ENCODE results near the gene RIPPLY1. TPM values are rescaled to one million over a fixed set of nuclear protein-coding genes. Genes with fewer than 3 reads are reported as not detected.
A peak's percentile ranks its signal among the peaks of the same experiment; 100 is the strongest.

RIPPLY1 gene
- total RNA-seq, 1 experiment from 2014 or later, result not detected

- intact Hi-C loops (cut with micrococcal nuclease; ENCODE audit: unreplicated experiment), result loop anchor here (10.0 kb wide), 1 partner anchor 175 kb away; no protein-coding TSS in a partner anchor
- ChIA-PET POLR2A (no interaction called here), CTCF (interaction anchor here (1.0 to 1.6 kb wide), 2 partner anchors 20 to 60 kb away, joined by 4 read pairs; partner anchors contain the start of gene CLDN2)
- H3K36me3 ChIP-seq (ENCODE audit: control insufficient read depth, insufficient read depth, low read length), result no peaks in the 10 kb centered on the region
- BruUV-seq (replicated peaks), result no TSS peak
- H3K4me3 Mint-ChIP-seq (ENCODE audit: unreplicated experiment), result no peak overlapping the region
- no peaks in the 10 kb centered on the region for H3K36me3 Mint-ChIP-seq (ENCODE audit: insufficient read depth, unreplicated experiment)
- H3K9me3 ChIP-seq, result no peaks in the 10 kb centered on the region
- H3K27ac Mint-ChIP-seq (ENCODE audit: unreplicated experiment), result no peak overlapping the region
- no peak overlapping the region for H3K4me3 ChIP-seq (ENCODE audit: low read depth, low read length)
- H3K4me1 Mint-ChIP-seq (ENCODE audit: low read depth, unreplicated experiment), result peaks cover 14% of the 10 kb centered on the region
- H3K27me3 ChIP-seq (replicated peaks; ENCODE audit: control insufficient read depth, insufficient read depth, low read length), result no peaks in the 10 kb centered on the region
- H3K4me1 ChIP-seq, result peaks cover 40% of the 10 kb centered on the region
- no peaks in the 10 kb centered on the region for H3K27me3 Mint-ChIP-seq (ENCODE audit: insufficient read depth, unreplicated experiment)
- DNase-seq, result no peak
- TF ChIP-seq, protein P1, sequence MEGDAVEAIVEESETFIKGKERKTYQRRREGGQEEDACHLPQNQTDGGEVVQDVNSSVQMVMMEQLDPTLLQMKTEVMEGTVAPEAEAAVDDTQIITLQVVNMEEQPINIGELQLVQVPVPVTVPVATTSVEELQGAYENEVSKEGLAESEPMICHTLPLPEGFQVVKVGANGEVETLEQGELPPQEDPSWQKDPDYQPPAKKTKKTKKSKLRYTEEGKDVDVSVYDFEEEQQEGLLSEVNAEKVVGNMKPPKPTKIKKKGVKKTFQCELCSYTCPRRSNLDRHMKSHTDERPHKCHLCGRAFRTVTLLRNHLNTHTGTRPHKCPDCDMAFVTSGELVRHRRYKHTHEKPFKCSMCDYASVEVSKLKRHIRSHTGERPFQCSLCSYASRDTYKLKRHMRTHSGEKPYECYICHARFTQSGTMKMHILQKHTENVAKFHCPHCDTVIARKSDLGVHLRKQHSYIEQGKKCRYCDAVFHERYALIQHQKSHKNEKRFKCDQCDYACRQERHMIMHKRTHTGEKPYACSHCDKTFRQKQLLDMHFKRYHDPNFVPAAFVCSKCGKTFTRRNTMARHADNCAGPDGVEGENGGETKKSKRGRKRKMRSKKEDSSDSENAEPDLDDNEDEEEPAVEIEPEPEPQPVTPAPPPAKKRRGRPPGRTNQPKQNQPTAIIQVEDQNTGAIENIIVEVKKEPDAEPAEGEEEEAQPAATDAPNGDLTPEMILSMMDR (IDR thresholded peaks at IDR 0.05; ENCODE audit: insufficient read depth in 1 of 2, low read depth in 1 of 2, low read length in 1 of 2, severe bottlenecking in 1 of 2, unreplicated experiment in 1 of 2), result no peak
- H3K9me3 Mint-ChIP-seq (ENCODE audit: unreplicated experiment), result no peaks in the 10 kb centered on the region
These were observed 3.3 kb downstream of the RIPPLY1 start for GRCh38 chrX:106899841-106900240.

DNA sequence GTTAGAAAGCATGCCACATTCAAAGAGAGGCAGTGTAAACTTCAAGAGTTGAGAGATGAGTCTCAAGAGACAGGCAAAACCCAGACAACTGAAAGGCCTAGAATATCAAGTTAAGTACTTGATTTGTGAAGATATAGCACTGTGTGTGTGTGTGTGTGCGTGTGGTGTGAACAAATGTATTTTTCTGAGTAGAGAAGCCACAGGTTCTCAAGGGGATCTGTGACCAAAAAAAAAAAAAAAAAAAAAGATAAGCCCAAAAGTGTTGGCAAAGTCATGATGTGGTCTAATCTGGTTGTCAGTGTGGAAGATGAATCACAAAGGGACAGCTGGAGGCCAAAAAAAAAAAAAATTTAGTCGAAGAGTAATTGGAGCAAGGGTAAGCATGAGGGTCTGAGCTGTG is 3.9 kb downstream of the RIPPLY1 start:
- intact Hi-C loops (cut with micrococcal nuclease; ENCODE audit: unreplicated experiment), result loop anchor here (10.0 kb wide), 1 partner anchor 176 kb away; no protein-coding TSS in a partner anchor

GRCh38 chrX:106898462-106898861 is 4.7 kb downstream of the RIPPLY1 start:
- peaks cover 44% of the 10 kb centered on the region for H3K4me1 ChIP-seq
- peak; percentile 57 to 62 for DNase-seq
- H3K27ac Mint-ChIP-seq (ENCODE audit: unreplicated experiment), result no peak overlapping the region
- H3K4me3 Mint-ChIP-seq (ENCODE audit: unreplicated experiment), result no peak overlapping the region
- no peaks in the 10 kb centered on the region for H3K27me3 Mint-ChIP-seq (ENCODE audit: insufficient read depth, unreplicated experiment)
- ChIA-PET POLR2A (interaction anchor here (1.3 kb wide), 1 partner anchor 47 kb away, joined by 3 read pairs; no protein-coding TSS in a partner anchor), CTCF (interaction anchor here (0.7 to 2.7 kb wide), 9 partner anchors 21 to 739 kb away, joined by 3 to 46 read pairs (median 4); partner anchors contain the start of gene CLDN2)
- intact Hi-C loops (cut with micrococcal nuclease; ENCODE audit: unreplicated experiment), result loop anchor here (1.0 to 10.0 kb wide), 3 partner anchors 35 to 176 kb away; no protein-coding TSS in a partner anchor
- no peaks in the 10 kb centered on the region for H3K9me3 ChIP-seq
- no peaks in the 10 kb centered on the region for H3K27me3 ChIP-seq (replicated peaks; ENCODE audit: control insufficient read depth, insufficient read depth, low read length)
- no peaks in the 10 kb centered on the region for H3K9me3 Mint-ChIP-seq (ENCODE audit: unreplicated experiment)
- TF ChIP-seq, protein P1 (IDR thresholded peaks at IDR 0.05; ENCODE audit: insufficient read depth in 1 of 2, low read depth in 1 of 2, low read length in 1 of 2, severe bottlenecking in 1 of 2, unreplicated experiment in 1 of 2), result peak; percentile 18 to 30
- no peaks in the 10 kb centered on the region for H3K36me3 ChIP-seq (ENCODE audit: control insufficient read depth, insufficient read depth, low read length)
- peaks cover 14% of the 10 kb centered on the region for H3K4me1 Mint-ChIP-seq (ENCODE audit: low read depth, unreplicated experiment)
- BruUV-seq (replicated peaks), result no TSS peak
- H3K4me3 ChIP-seq (ENCODE audit: low read depth, low read length), result no peak overlapping the region
- no peaks in the 10 kb centered on the region for H3K36me3 Mint-ChIP-seq (ENCODE audit: insufficient read depth, unreplicated experiment)

More for the DNA sequence above, 3.9 kb downstream of the RIPPLY1 start:
- Histone ChIP-seq H3K9me3 (no peaks in the 10 kb centered on the region), H3K36me3 (ENCODE audit: control insufficient read depth, insufficient read depth, low read length) (no peaks in the 10 kb centered on the region), H3K4me1 (peaks cover 44% of the 10 kb centered on the region), H3K27me3 (replicated peaks; ENCODE audit: control insufficient read depth, insufficient read depth, low read length) (no peaks in the 10 kb centered on the region), H3K4me3 (ENCODE audit: low read depth, low read length) (no peak overlapping the region)
- ChIA-PET CTCF (interaction anchor here (0.7 to 2.7 kb wide), 8 partner anchors 21 to 61 kb away, joined by 3 to 46 read pairs (median 4); partner anchors contain the start of gene CLDN2), POLR2A (interaction anchor here (1.3 kb wide), 1 partner anchor 46 kb away, joined by 3 read pairs; no protein-coding TSS in a partner anchor)
- TF ChIP-seq, protein P1 (IDR thresholded peaks at IDR 0.05; ENCODE audit: insufficient read depth in 1 of 2, low read depth in 1 of 2, low read length in 1 of 2, severe bottlenecking in 1 of 2, unreplicated experiment in 1 of 2), result no peak
- Mint-ChIP-seq H3K4me1 (ENCODE audit: low read depth, unreplicated experiment) (peaks cover 14% of the 10 kb centered on the region), H3K36me3 (ENCODE audit: insufficient read depth, unreplicated experiment) (no peaks in the 10 kb centered on the region), H3K4me3 (ENCODE audit: unreplicated experiment) (no peak overlapping the region), H3K27ac (ENCODE audit: unreplicated experiment) (no peak overlapping the region), H3K9me3 (ENCODE audit: unreplicated experiment) (no peaks in the 10 kb centered on the region), H3K27me3 (ENCODE audit: insufficient read depth, unreplicated experiment) (no peaks in the 10 kb centered on the region)
- DNase-seq, result no peak
- BruUV-seq (replicated peaks), result no TSS peak
